HEK293 (cell line): ENCODE data around the gene NOVA2.

Experiments
- CTCF ChIP-seq: fragments of 450-650 bp; formaldehyde crosslinking; IDR thresholded peaks from 2 replicates; pipeline ENCODE4 v1.5.1; 2016; ENCODE audit warnings: missing biosample characterization, missing genetic modification characterization
- MYNN ChIP-seq: fragments of 450-650 bp; formaldehyde crosslinking; IDR thresholded peaks from 2 replicates; pipeline ENCODE4 v1.5.1; 2016; ENCODE audit warnings: missing biosample characterization, missing genetic modification characterization, borderline replicate concordance
- ZBTB1 ChIP-seq: fragments of 450-650 bp; formaldehyde crosslinking; IDR thresholded peaks from 2 replicates; pipeline ENCODE4 v1.5.1; 2016; ENCODE audit warnings: missing biosample characterization, missing genetic modification characterization
- ZBTB7A ChIP-seq: fragments of 450-650 bp; formaldehyde crosslinking; IDR thresholded peaks from 2 replicates; pipeline ENCODE4 v1.5.1; 2016; ENCODE audit warnings: low read depth, missing biosample characterization, missing genetic modification characterization
- ZFP37 ChIP-seq: fragments of 450-650 bp; formaldehyde crosslinking; IDR thresholded peaks from 2 replicates; pipeline ENCODE4 v1.5.1; 2016; ENCODE audit warnings: missing biosample characterization, missing genetic modification characterization
- ZNF114 ChIP-seq: fragments of 450-650 bp; formaldehyde crosslinking; IDR thresholded peaks from 2 replicates; pipeline ENCODE4 v1.5.0; 2017; ENCODE audit warnings: missing biosample characterization, missing genetic modification characterization
- ZNF121 ChIP-seq: fragments of 450-650 bp; formaldehyde crosslinking; IDR thresholded peaks from 2 replicates; pipeline ENCODE4 v1.5.1; 2016; ENCODE audit warnings: missing biosample characterization, missing genetic modification characterization
- ZNF146 ChIP-seq: fragments of 450-650 bp; formaldehyde crosslinking; IDR thresholded peaks from 2 replicates; pipeline ENCODE4 v1.5.1; 2016; ENCODE audit warnings: missing biosample characterization, missing genetic modification characterization
- ZNF274 ChIP-seq, 2 experiments: fragments of 200-500 bp in 1 of 2; fragments of 450-650 bp in 1 of 2; sonication (Bioruptor generic) in 1 of 2; formaldehyde crosslinking in 1 of 2; IDR thresholded peaks; 2 replicates each; pipeline versions ENCODE4 v1.5.1 to v1.6.1; 2014 to 2016; ENCODE audit warnings: borderline replicate concordance in 1 of 2, inconsistent platforms in 1 of 2, low read length in 1 of 2, missing biosample characterization in 1 of 2, missing genetic modification characterization in 1 of 2
- ZNF423 ChIP-seq: fragments of 450-650 bp; formaldehyde crosslinking; IDR thresholded peaks from 2 replicates; pipeline ENCODE4 v1.5.1; 2016; ENCODE audit warnings: missing biosample characterization, missing genetic modification characterization
- ZNF660 ChIP-seq: fragments of 450-650 bp; IDR thresholded peaks from 2 replicates; pipeline ENCODE4 v1.5.1; 2018; ENCODE audit warnings: missing biosample characterization, mild to moderate bottlenecking, missing genetic modification characterization
- TF ChIP-seq, protein P1 (sequence below): sonication (generic); formaldehyde crosslinking; IDR thresholded peaks from 2 replicates; pipeline ENCODE4 v1.8.1; 2022; ENCODE audit warnings: mild to moderate bottlenecking, moderate library complexity, missing genetic modification reagents
- TF ChIP-seq, protein P2 (sequence below): fragments of 450-650 bp; formaldehyde crosslinking; IDR thresholded peaks from 2 replicates; pipeline ENCODE4 v1.5.1; 2016; ENCODE audit warnings: missing biosample characterization, missing genetic modification characterization, low read depth
- TF ChIP-seq, protein P3 (sequence below): fragments of 450-650 bp; formaldehyde crosslinking; IDR thresholded peaks from 2 replicates; pipeline ENCODE4 v1.5.1; 2016; ENCODE audit warnings: missing biosample characterization, missing genetic modification characterization, low read depth

- TF ChIP-seq, protein P1, sequence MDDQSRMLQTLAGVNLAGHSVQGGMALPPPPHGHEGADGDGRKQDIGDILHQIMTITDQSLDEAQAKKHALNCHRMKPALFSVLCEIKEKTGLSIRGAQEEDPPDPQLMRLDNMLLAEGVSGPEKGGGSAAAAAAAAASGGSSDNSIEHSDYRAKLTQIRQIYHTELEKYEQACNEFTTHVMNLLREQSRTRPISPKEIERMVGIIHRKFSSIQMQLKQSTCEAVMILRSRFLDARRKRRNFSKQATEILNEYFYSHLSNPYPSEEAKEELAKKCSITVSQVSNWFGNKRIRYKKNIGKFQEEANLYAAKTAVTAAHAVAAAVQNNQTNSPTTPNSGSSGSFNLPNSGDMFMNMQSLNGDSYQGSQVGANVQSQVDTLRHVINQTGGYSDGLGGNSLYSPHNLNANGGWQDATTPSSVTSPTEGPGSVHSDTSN (CRISPR knock-in tag) = no peak
- no peak for TF ChIP-seq CTCF (tag by site-specific recombination)
- no peak for TF ChIP-seq ZFP37 (tag by site-specific recombination)
- no peak for TF ChIP-seq ZNF121 (tag by site-specific recombination)
- no peak for TF ChIP-seq ZNF114 (tag by site-specific recombination)
- TF ChIP-seq ZNF660 (tag by site-specific recombination) = no peak
- no peak for TF ChIP-seq ZBTB1 (tag by site-specific recombination)
- no peak for TF ChIP-seq MYNN (tag by site-specific recombination)
- TF ChIP-seq, protein P2, sequence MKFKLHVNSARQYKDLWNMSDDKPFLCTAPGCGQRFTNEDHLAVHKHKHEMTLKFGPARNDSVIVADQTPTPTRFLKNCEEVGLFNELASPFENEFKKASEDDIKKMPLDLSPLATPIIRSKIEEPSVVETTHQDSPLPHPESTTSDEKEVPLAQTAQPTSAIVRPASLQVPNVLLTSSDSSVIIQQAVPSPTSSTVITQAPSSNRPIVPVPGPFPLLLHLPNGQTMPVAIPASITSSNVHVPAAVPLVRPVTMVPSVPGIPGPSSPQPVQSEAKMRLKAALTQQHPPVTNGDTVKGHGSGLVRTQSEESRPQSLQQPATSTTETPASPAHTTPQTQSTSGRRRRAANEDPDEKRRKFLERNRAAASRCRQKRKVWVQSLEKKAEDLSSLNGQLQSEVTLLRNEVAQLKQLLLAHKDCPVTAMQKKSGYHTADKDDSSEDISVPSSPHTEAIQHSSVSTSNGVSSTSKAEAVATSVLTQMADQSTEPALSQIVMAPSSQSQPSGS (tag by site-specific recombination) = no peak
- no peak for TF ChIP-seq ZNF274 (IDR thresholded peaks at IDR 0.05; ENCODE audit: low read length)
- TF ChIP-seq ZNF274 (tag by site-specific recombination; IDR thresholded peaks at IDR 0.05; ENCODE audit: borderline replicate concordance) = no peak
- no peak for TF ChIP-seq ZBTB7A (tag by site-specific recombination)
- TF ChIP-seq ZNF146 (tag by site-specific recombination) = no peak
- TF ChIP-seq ZNF423 (tag by site-specific recombination) = no peak
- TF ChIP-seq, protein P3, sequence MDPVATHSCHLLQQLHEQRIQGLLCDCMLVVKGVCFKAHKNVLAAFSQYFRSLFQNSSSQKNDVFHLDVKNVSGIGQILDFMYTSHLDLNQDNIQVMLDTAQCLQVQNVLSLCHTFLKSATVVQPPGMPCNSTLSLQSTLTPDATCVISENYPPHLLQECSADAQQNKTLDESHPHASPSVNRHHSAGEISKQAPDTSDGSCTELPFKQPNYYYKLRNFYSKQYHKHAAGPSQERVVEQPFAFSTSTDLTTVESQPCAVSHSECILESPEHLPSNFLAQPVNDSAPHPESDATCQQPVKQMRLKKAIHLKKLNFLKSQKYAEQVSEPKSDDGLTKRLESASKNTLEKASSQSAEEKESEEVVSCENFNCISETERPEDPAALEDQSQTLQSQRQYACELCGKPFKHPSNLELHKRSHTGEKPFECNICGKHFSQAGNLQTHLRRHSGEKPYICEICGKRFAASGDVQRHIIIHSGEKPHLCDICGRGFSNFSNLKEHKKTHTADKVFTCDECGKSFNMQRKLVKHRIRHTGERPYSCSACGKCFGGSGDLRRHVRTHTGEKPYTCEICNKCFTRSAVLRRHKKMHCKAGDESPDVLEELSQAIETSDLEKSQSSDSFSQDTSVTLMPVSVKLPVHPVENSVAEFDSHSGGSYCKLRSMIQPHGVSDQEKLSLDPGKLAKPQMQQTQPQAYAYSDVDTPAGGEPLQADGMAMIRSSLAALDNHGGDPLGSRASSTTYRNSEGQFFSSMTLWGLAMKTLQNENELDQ (tag by site-specific recombination) = no peak
Measured at GRCh38 chr19:45920458-45920857, 53.2 kb downstream of the NOVA2 start.
